PFSK-1 (cell line): ENCODE results near the gene UQCR11.

ENCODE experiments used
- POLR2AphosphoS5 ChIP-seq: IDR thresholded peaks from 2 replicates; pipeline ENCODE4 v1.6.1; 2012; ENCODE audit warnings: low read depth, mild to moderate bottlenecking, control low read depth, low read length, moderate library complexity
- REST ChIP-seq, 2 experiments: IDR thresholded peaks; 2 replicates each; pipeline versions ENCODE4 v1.6.1 to v1.8.0; 2011 to 2012; ENCODE audit warnings: low read depth in 2 of 2, low read length in 2 of 2, control low read depth in 1 of 2, inconsistent platforms in 1 of 2, mild to moderate bottlenecking in 1 of 2, moderate library complexity in 1 of 2; ENCODE audit not compliant: insufficient read depth in 1 of 2
- SIN3A ChIP-seq: IDR thresholded peaks from 2 replicates; pipeline ENCODE4 v1.6.1; 2012; ENCODE audit warnings: mild to moderate bottlenecking, low read length, moderate library complexity, borderline replicate concordance; ENCODE audit not compliant: insufficient read depth
- TAF1 ChIP-seq: IDR thresholded peaks from 2 replicates; pipeline ENCODE4 v1.6.1; 2012; ENCODE audit warnings: low read length, control low read depth, borderline replicate concordance; ENCODE audit not compliant: insufficient read depth

GRCh38 chr19:1569997-1570396, 35.3 kb downstream of the UQCR11 start:
- TF ChIP-seq POLR2AphosphoS5 (no peak), REST (IDR thresholded peaks at IDR 0.05; ENCODE audit: insufficient read depth in 1 of 2, low read depth in 2 of 2, low read length in 2 of 2) (no peak), SIN3A (no peak), TAF1 (no peak)
